Hepatocyte (in vitro differentiated cells): Measurements from ENCODE around the gene ATAD2B. TPM values are rescaled to one million over a fixed set of nuclear protein-coding genes. Genes with fewer than 3 reads are reported as not detected.
"Not testable (repeated sequence)": the region's sequence is repeated elsewhere in the genome, so short reads cannot be mapped to it uniquely, and the experiment has no call there.

Source experiments
- DNase-seq: peaks from one replicate; pipeline ENCODE4 v3.0.0-alpha.2; 2016; ENCODE audit warnings: low spot score
- H2AFZ ChIP-seq: fragments of 200-600 bp; sonication (generic); 2 replicates; pipeline ENCODE4 v1.6.0; 2016; ENCODE audit warnings: antibody characterized with exemption, mild to moderate bottlenecking
- H3K27ac ChIP-seq: fragments of 200-600 bp; sonication (generic); 2 replicates; pipeline ENCODE4 v1.5.1; 2016; ENCODE audit warnings: mild to moderate bottlenecking
- H3K27me3 ChIP-seq: fragments of 200-600 bp; sonication (generic); 2 replicates; pipeline ENCODE4 v1.6.1; 2016
- H3K36me3 ChIP-seq: fragments of 200-600 bp; sonication (generic); replicated peaks from 2 replicates; pipeline ENCODE4 v1.5.1; 2016; ENCODE audit warnings: low read depth; ENCODE audit not compliant: insufficient read depth
- H3K4me1 ChIP-seq: fragments of 200-600 bp; sonication (generic); 2 replicates; pipeline ENCODE4 v1.5.1; 2016; ENCODE audit warnings: mild to moderate bottlenecking, moderate library complexity; ENCODE audit not compliant: insufficient read depth
- H3K4me2 ChIP-seq: fragments of 200-600 bp; sonication (generic); 2 replicates; pipeline ENCODE4 v1.6.0; 2016
- H3K4me3 ChIP-seq: fragments of 200-600 bp; sonication (generic); 2 replicates; pipeline ENCODE4 v1.5.1; 2016; ENCODE audit warnings: mild to moderate bottlenecking
- H3K79me2 ChIP-seq: fragments of 200-600 bp; sonication (generic); 2 replicates; pipeline ENCODE4 v1.6.0; 2017; ENCODE audit warnings: mild to moderate bottlenecking
- H3K9me2 ChIP-seq: fragments of 200-600 bp; sonication (generic); replicated peaks from 2 replicates; pipeline ENCODE4 v1.6.0; 2017; ENCODE audit warnings: mild to moderate bottlenecking; ENCODE audit not compliant: insufficient read depth
- H3K9me3 ChIP-seq: fragments of 200-600 bp; sonication (generic); 2 replicates; pipeline ENCODE4 v1.5.1; 2016; ENCODE audit warnings: low read depth, mild to moderate bottlenecking
- H4K20me1 ChIP-seq: fragments of 200-600 bp; sonication (generic); 2 replicates; pipeline ENCODE4 v1.6.0; 2016; ENCODE audit warnings: mild to moderate bottlenecking; ENCODE audit not compliant: insufficient read depth, poor library complexity, severe bottlenecking
- EZH2 ChIP-seq: fragments of 200-600 bp; sonication (generic); IDR thresholded peaks from 2 replicates; pipeline ENCODE4 v1.6.1; 2016; ENCODE audit warnings: antibody characterized with exemption, mild to moderate bottlenecking, borderline replicate concordance
- EZH2phosphoT487 ChIP-seq: fragments of 200-600 bp; sonication (generic); IDR thresholded peaks from one replicate; pipeline ENCODE4 v1.6.1; 2018; ENCODE audit warnings: antibody characterized with exemption, mild to moderate bottlenecking, low read depth, moderate library complexity; ENCODE audit not compliant: unreplicated experiment, severe bottlenecking
- WGBS: methylation state at CpG from one replicate; pipeline ENCODE4 v1.1.6; 2016; ENCODE audit warnings: low lambda C conversion rate; ENCODE audit errors: missing lambda C conversion rate; 5-methylcytosine and 5-hydroxymethylcytosine counted together
- polyA plus RNA-seq: library from polyadenylated mRNA; unstranded; fragments of >200 nt; fragmentation: Nextera tagmentation; extraction: Ambion mirVana; gene quantifications from 2 replicates; pipeline ENCODE4 v1.2.1, GENCODE V29; 2016
- total RNA-seq: library from RNA; depleted of rRNA; stranded (reverse); fragments of >200 nt; gene quantifications from 2 replicates; pipeline ENCODE4 v1.2.3, GENCODE V29; 2014
- TF ChIP-seq, protein P1 (sequence below): fragments of 200-600 bp; sonication (generic); IDR thresholded peaks from 2 replicates; pipeline ENCODE4 v1.5.1; 2016; ENCODE audit warnings: antibody characterized with exemption, mild to moderate bottlenecking; ENCODE audit not compliant: poor library complexity

ATAD2B gene
- total and polyA plus RNA-seq, 2 experiments from 2014 or later: 6.1 to 17.1 TPM

DNA sequence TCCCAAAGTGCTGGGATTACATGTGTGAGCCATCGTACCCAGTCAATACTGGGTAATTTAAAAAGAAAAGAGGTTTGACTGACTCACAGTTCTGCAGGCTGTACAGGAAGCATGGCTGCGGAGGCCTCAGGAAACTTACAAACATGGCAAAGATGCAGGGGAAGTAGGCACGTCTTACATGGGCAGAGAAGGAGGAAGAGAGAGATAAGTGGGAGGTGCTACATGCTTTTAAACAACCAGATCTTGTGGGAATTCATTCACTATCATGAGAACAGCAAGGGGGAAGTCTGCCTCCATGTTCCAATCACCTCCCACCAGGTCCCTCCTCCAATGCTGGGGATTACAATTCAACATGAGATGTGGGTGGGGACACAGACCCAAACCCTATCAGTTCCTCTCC is 192.5 kb downstream of the ATAD2B start:
- Histone ChIP-seq H4K20me1 (no peaks in the 10 kb centered on the region), H3K9me2 (no peaks in the 10 kb centered on the region), H2AFZ (no peak overlapping the region), H3K27ac (no peak overlapping the region), H3K36me3 (no peaks in the 10 kb centered on the region), H3K4me2 (no peak overlapping the region), H3K4me3 (no peak overlapping the region), H3K9me3 (no peaks in the 10 kb centered on the region), H3K4me1 (no peaks in the 10 kb centered on the region), H3K79me2 (no peaks in the 10 kb centered on the region), H3K27me3 (no peaks in the 10 kb centered on the region)
- TF ChIP-seq, protein P1, sequence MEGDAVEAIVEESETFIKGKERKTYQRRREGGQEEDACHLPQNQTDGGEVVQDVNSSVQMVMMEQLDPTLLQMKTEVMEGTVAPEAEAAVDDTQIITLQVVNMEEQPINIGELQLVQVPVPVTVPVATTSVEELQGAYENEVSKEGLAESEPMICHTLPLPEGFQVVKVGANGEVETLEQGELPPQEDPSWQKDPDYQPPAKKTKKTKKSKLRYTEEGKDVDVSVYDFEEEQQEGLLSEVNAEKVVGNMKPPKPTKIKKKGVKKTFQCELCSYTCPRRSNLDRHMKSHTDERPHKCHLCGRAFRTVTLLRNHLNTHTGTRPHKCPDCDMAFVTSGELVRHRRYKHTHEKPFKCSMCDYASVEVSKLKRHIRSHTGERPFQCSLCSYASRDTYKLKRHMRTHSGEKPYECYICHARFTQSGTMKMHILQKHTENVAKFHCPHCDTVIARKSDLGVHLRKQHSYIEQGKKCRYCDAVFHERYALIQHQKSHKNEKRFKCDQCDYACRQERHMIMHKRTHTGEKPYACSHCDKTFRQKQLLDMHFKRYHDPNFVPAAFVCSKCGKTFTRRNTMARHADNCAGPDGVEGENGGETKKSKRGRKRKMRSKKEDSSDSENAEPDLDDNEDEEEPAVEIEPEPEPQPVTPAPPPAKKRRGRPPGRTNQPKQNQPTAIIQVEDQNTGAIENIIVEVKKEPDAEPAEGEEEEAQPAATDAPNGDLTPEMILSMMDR: no peak
- WGBS: 98% methylated on average over 3 of the region's 3 CpGs
- DNase-seq: no peak

DNA sequence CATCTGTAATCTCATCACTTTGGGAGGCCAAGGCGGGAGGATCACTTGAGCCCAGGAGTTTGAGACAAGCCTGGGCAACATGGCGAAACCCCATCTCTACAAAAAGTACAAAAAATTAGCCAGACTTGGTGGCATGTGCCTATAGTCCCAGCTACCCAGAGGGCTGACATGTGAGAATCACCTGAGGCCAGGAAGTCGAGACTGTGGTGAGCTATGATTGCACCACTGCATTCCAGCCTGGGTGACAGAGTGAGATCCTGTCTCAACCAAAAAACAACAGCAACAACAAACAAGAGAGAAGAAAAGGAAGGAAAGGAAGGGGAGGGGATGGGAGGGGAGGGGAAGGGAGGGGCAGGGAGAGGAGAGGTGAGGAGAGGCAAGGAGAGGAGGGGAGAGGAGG is 203.9 kb downstream of the ATAD2B start:
- H3K79me2 ChIP-seq, DNase-seq, H3K27ac ChIP-seq, H3K27me3 ChIP-seq, H3K4me2 ChIP-seq, H3K4me3 ChIP-seq, H3K36me3 ChIP-seq, H3K9me2 ChIP-seq, H2AFZ ChIP-seq, H3K4me1 ChIP-seq, H4K20me1 ChIP-seq: not testable (repeated sequence)
- WGBS: 96% methylated on average over 3 of the region's 3 CpGs
- peaks cover 12% of the 10 kb centered on the region for H3K9me3 ChIP-seq

DNA sequence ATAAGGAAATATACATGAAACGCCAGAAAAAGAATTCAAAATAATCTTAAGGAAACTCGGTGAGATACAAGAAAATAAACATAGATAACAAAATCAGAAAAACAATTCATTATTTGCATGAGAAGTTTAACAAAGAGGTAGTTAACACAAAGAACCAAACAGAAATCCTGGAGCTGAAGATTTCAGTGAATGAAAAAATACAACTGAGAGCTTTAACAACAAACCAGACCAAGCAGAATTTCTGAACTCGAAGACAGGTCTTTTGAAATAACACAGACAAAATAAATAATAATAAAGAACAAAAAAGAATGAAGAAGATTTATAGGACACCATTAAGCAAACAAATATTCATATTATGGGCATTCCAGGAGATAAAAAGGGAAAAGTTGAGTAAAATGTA is 204.7 kb downstream of the ATAD2B start:
- 100% methylated on average over 3 of the region's 3 CpGs for WGBS
- no peak overlapping the region for H2AFZ ChIP-seq
- no peaks in the 10 kb centered on the region for H3K4me1 ChIP-seq
- no peak for DNase-seq
- no peaks in the 10 kb centered on the region for H3K79me2 ChIP-seq
- H3K27ac ChIP-seq: no peak overlapping the region
- no peaks in the 10 kb centered on the region for H3K9me2 ChIP-seq
- H3K9me3 ChIP-seq: peaks cover 12% of the 10 kb centered on the region
- no peaks in the 10 kb centered on the region for H3K27me3 ChIP-seq
- H3K4me3 ChIP-seq: no peak overlapping the region
- H3K36me3 ChIP-seq: no peaks in the 10 kb centered on the region
- no peaks in the 10 kb centered on the region for H4K20me1 ChIP-seq
- TF ChIP-seq EZH2phosphoT487 (no peak), EZH2 (no peak)
- TF ChIP-seq, protein P1: no peak
- H3K4me2 ChIP-seq: no peak overlapping the region

DNA sequence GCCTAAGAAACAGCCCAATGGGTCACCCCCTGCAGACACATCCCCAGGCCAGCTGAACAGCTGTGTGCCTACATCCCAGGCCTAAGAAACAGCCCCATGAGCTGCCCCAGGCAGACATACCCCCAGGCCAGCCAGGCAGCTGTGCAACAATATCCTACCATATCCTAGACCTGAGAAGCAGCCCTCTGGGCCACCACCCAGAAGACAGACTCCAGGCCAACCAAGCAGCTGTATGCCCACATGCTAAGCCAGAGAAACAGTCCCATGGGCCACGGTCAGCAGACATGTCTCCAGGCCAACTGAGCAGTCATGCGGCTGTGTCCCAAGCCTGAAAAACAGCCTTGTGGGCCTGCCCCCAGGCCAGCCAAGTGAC is 205.5 kb downstream of the ATAD2B start:
- Histone ChIP-seq H3K4me1 (no peaks in the 10 kb centered on the region), H2AFZ (no peak overlapping the region), H3K4me3 (no peak overlapping the region), H3K9me2 (no peaks in the 10 kb centered on the region), H3K4me2 (no peak overlapping the region), H3K9me3 (peaks cover 12% of the 10 kb centered on the region), H3K27me3 (no peaks in the 10 kb centered on the region), H3K27ac (no peak overlapping the region), H3K36me3 (no peaks in the 10 kb centered on the region), H3K79me2 (no peaks in the 10 kb centered on the region), H4K20me1 (no peaks in the 10 kb centered on the region)
- no peak for TF ChIP-seq EZH2phosphoT487
- TF ChIP-seq, protein P1: no peak
- no peak for TF ChIP-seq EZH2
- DNase-seq: no peak
- 97% methylated on average over 2 of the region's 2 CpGs for WGBS
